GM18505 (cell line): ENCODE data around the gene TTLL8.

Experiments
- ATAC-seq: cut with Tn5 transposase; IDR thresholded peaks from one replicate; pipeline ENCODE4 v1.9.1; 2021; ENCODE audit not compliant: unreplicated experiment
- POLR2A ChIP-seq: IDR thresholded peaks from 4 replicates; pipeline ENCODE4 v1.6.1; 2011; ENCODE audit warnings: borderline replicate concordance; ENCODE audit not compliant: insufficient read depth, insufficient read length; ENCODE audit errors: extremely low read depth

Gene TTLL8

DNA sequence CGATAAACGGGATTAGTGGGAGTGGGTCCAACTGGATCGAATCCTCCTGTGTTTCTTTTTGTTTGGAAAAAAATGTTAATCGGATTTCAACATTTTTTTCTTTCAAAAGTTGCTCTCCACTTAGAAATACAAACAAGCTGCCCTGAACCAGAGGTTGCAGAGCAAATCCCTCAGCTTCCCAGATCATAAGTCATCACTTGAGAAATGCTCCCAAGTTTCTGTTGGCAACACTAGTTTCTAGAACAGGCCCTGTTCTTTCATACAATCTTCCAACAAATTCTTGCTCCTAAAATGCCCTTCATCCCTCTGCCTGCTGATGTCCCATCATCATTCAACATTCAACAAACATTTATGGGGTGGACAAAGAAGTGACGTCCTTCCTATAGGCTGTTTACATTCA lies 28.4 kb upstream of the TTLL8 start:
- ATAC-seq, result no peak
- no peak for TF ChIP-seq POLR2A

DNA sequence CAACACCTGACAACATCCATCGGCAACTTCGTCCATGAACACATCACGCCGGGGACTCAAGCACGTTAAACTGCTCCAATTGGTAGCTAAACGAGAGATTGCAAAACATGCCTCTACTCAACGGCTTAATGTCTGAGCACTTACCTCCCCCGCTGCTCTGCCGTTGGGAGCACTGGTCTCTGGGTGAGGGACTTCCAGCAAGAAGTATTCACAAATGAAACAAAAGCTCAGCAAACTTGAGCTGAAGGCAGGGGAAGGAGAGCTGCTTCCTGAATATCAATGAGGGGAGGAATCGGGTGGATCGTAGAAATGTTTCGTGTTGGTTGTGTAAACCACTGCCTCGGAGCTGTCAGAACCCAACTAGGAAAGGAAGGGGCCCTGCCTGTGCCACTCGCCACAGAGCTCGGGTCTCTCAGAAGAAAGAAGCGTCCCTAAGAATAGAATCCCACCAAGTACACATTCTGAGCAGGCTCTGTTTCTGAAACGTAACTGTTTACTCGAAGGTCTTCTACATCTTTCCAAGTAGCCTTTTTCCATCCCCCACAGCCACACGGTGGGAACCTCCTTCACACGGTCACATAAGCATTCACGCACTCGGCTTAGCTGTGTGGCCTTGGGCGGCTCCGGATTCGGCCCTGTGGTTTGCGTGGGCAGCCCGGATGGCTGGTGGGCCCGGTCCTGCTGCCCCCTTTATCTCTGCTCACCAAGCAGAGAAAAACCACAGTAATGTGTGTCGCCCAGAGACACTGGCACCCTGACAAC lies 27.3 kb upstream of the TTLL8 start, which contains the start of gene MLC1:
Gene MLC1 (minus strand): TSS at position 216 of the 762 bp plus-strand sequence. CDS start 524 bp downstream, outside the sequence.
- no peak for TF ChIP-seq POLR2A
- no peak for ATAC-seq

DNA sequence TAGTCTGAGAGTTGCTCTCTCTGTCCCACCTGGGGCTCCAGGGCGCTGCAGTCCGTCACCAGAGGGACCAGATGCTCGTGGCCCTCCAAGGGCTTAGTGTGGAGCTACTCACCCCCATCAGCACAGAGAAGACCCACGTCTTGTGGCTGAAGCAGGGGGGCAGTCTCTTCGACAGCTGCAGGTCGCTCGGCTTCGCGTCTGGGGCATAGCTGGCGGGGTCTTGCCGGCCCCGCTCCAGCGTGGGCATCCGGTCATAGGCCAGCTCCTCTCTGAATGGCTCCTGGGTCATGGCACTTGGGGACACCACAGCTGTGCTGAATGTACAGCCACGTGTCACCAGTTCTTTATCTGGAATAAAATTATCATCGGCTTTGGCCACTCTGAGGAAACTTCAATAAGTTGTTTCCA lies 26.5 kb upstream of the TTLL8 start:
- no peak for TF ChIP-seq POLR2A
- ATAC-seq, result no peak

DNA sequence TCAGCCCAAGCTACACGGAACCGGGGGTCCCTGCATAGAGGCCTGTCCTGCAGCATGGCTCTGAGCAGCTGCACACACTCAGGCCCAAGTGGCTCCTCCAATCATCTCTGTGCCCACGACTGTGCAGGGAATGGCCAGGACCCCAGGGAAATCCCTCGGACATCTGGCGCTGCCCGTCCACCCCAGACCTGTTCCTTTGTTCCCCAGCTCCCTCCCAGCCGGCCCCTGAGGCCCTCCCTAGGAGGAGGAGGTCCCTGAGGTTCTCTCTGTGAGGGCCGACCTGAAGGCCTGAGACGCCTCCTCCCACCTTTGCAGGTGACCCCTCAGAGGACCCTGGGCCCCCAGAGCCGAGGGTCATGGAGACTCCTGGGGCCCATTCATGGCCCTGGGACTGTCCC lies 26.0 kb upstream of the TTLL8 start:
- TF ChIP-seq POLR2A, result no peak
- no peak for ATAC-seq

DNA sequence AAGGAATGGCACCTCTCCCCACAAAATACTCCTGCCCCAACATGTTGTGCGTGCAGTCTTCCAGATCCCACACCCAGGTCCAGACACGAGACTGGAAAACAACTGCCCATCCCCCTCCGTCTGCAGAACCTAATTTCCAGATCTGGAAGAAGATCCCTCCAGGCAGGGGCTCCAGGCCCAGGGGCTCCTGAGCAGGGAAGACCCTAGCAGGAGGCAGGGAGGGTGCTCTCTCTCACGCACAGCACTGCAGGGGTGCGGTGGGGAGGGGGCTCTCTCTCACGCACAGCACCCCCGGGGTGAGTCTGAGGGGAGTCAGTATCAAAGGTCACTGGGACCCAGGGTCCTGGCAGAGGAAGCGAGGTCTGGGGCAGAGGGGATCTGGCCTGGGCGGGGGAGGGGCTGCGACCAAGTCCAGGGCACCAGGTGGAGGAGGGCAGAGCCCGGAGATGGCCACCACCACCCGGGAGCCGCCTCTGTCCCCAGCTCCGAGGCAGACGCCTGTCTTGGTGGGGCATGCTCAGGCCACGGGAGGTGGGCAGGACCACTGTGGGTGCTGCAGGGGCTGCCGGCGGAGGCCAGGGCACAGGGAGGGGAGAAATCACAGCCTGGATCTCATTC lies 25.5 kb upstream of the TTLL8 start:
- TF ChIP-seq POLR2A, result no peak
- ATAC-seq, result no peak

DNA sequence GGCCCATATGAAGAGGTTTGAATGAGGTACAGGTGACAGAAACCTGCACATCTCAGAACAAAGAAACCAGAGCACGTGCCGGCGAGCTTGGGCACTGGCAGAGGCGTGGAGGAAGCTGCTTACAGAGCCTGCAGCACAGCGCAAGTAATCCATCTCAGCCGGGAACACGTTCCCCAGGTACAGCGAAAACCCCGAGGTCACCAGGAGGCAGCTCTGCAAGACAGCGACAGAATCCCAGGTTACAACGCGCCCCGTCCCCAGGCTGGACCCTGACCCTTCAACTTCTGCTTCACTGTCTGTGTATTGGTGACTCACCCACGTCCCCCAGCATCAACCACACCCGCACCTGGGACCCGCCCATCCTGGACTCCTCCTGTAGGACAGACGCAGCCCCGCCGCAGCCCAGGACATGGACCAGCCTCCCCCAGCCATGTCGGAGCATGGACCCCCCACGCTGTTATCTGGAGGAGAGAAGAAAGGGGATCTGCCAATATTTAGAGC lies 24.9 kb upstream of the TTLL8 start:
- no peak for TF ChIP-seq POLR2A
- ATAC-seq, result no peak

DNA sequence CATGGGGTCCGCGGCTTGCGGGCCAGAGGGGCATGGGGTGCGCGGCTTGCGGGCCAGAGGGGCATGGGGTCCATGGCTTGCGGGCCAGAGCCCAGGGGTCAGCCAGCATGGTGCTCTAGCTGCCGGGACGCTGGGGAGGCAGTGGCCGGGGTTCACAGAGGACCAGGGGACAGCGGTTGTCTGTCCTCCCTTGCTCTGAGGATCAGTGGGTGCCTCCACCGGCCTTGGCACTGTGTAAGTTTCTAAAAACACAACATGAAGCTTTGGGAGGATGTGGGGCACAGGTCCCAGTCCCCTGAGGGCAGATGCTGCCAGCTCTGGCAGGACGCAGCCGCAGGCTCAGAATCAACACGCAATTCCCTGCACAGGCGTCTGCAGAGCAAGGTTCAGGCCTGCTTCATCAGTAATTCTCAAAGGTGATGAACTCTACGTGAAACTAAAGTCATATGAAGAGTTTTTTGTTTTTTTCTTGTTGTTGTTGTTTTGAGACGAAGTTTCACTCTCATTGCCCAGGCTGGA lies 24.2 kb upstream of the TTLL8 start:
- ATAC-seq, result no peak
- no peak for TF ChIP-seq POLR2A

DNA sequence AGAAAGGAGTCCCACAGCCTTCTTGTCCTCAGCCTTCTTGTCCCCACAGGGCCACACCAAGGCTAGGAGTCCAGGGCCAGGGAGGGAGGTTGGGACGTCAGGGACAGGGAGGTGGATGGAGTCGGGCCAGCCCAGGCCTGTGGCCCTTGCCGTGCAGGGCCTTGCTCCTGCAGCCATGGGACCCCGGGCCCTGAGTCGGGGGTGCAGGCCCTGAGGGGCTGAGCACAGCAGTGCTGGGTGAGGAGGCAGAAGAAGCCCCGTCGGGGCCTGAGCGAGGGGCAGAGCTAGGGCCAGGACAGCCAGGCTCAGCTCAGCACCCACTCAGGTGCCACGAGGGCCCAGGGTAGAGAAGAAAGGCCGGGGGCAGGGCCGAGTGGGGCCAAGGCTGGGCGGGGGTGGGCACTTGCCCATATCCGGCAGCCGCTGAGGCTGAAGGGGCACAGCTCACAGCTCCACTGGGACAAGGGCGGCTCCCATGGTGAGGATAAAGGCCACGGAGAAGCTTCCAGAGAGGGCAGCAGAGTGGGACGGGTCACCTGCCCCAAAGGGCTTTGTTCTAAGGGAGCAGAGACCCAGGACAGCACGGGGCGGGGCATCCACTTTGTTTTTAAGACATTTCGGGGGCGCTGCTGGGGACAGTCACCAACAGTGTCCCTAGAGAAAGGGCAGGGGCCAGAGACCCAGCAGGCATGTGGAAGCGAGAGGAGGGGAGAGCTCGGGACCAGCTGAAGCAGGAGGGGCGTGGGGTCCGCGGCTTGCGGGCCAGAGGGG lies 23.5 kb upstream of the TTLL8 start:
- ATAC-seq, result no peak
- no peak for TF ChIP-seq POLR2A

DNA sequence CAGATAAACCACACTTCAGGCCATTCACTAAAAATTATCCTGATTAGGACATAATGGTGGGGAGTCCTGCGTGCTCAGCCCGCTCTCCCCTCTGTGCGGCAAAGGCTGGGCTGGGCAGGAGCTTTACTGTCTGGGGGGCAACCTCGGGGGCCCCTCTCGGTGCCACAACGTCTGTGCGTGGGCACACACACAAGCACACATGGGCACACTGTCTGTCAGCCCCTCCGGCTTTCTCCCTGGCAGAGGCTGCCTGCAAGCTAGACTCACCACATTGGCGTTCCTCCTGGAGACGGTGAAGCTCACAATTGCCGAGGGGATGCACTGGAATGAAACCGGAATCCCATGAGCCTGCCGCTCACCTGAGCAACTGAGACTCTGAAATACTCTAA lies 22.0 kb upstream of the TTLL8 start:
- TF ChIP-seq POLR2A, result no peak
- ATAC-seq, result no peak

DNA sequence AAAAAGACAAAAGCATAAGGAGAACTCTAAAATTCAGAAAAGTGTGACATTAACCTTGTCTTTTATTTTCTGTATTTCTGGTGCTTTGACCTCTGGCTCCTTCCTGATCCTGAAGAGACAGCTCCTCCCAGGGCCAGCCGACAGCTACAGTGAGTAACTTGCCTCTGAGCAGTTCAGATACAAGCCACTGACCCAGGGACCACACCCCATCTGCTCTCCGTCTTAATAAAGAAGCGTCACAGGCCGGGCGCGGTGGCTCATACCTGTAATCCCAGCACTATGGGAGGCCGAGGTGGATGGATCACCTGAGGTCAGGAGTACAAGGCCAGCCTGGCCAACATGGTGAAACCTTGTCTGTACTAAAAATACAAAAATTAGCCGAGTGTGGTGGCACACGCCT lies 20.7 kb upstream of the TTLL8 start:
- ATAC-seq, result no peak
- no peak for TF ChIP-seq POLR2A

DNA sequence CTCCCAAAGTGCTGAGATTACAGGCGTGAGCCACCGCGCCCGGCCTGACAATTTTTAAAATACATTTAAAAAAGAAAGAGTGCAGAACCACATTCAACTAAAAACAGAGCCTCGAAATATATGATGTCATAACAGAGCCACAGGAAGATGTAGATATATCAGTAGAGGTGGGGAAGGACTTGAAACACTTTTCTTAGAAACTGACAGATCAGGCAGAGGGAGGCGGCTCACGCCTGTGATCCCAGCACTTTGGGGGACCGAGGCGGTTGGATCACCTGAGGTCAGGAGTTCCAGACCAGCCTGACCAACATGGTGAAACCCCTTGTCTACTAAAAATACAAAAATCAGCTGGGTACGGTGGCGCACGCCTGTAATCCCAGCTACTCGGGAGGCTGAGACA lies 20.1 kb upstream of the TTLL8 start:
- ATAC-seq, result no peak
- TF ChIP-seq POLR2A, result no peak

DNA sequence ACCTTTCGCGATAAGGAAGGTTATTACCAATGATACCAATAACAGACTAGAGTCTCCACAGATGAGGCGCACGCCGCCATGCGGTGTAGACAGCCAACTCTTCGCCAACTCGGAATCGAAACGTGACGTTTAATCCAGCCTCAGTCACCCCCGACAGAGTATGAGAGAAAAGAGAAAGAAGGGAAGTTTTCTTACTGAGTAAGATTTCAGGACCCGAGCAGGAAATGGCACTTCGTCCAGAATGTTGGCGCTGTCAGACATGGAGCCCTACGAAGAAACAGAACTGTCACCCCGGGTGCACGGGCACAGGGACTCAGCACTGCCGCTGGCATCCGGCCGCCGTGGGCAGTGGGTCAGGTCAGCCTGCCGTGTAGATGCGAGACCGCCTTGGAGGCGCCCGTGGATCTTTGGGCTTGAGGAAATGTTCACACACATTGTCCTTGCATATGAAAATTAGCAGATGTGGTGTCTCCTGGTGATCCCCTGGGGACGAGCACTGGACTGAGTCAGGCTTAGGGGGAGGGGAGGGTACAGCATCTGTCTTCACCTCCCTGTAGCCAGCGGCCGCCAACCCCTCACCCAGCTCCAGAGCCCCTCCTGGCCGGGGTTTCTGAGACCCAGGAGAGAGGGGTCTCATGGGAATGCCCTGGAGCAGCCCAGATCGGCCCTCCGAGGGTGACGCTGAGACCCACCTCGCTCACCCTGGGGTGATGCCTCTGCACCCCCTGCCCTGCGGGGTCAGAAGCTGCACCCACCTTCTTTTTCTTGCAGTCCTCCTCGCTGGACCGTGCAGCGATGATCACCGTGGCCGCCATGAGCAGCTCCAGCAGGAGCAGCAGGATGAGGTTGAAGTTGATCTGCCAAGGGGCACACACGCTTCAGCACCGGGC lies 18.8 kb upstream of the TTLL8 start:
- TF ChIP-seq POLR2A, result no peak
- no peak for ATAC-seq
